Fibroblast of skin of left quadriceps (primary cell): ENCODE measurements around the gene NTSR1.

Source experiments
- DNase-seq, 2 experiments: peaks; one replicate each; pipeline ENCODE4 v3.0.0-alpha.2; 2013; ENCODE audit warnings: low read depth in 2 of 2

NTSR1 gene

GRCh38 chr20:62693524-62693922, 15.1 kb upstream of the NTSR1 start:
- DNase-seq, result no peak

GRCh38 chr20:62694106-62694505, 14.5 kb upstream of the NTSR1 start:
- DNase-seq, result no peak

- DNase-seq, result no peak
Measured at GRCh38 chr20:62694868-62695267, 13.8 kb upstream of the NTSR1 start.

- no peak for DNase-seq
Measured at GRCh38 chr20:62695448-62696414, 12.9 kb upstream of the NTSR1 start.

- DNase-seq, result no peak
Measured at GRCh38 chr20:62696434-62696957, 12.1 kb upstream of the NTSR1 start.

GRCh38 chr20:62696989-62697388, 11.6 kb upstream of the NTSR1 start:
- DNase-seq, result no peak

- no peak for DNase-seq
Measured at GRCh38 chr20:62697468-62697912, 11.1 kb upstream of the NTSR1 start.

- no peak for DNase-seq
Measured at GRCh38 chr20:62698231-62698630, 10.4 kb upstream of the NTSR1 start.

- no peak for DNase-seq
Measured at GRCh38 chr20:62699296-62699695, 9.3 kb upstream of the NTSR1 start.

- DNase-seq, result no peak
Measured at GRCh38 chr20:62699741-62700140, 8.9 kb upstream of the NTSR1 start.

GRCh38 chr20:62700261-62700930, 8.2 kb upstream of the NTSR1 start:
- no peak for DNase-seq

GRCh38 chr20:62701161-62702012, 7.2 kb upstream of the NTSR1 start:
- no peak for DNase-seq

GRCh38 chr20:62702013-62702300, 6.7 kb upstream of the NTSR1 start:
- no peak for DNase-seq

- DNase-seq, result peak; percentile 63 to 67
Measured at GRCh38 chr20:62702895-62703852, 5.5 kb upstream of the NTSR1 start.

- no peak for DNase-seq
Measured at GRCh38 chr20:62703853-62704228, 4.8 kb upstream of the NTSR1 start.

- peak; percentile 85 to 86 for DNase-seq
Measured at GRCh38 chr20:62704341-62704948, 4.2 kb upstream of the NTSR1 start.

- no peak for DNase-seq
Measured at GRCh38 chr20:62705627-62706026, 3.0 kb upstream of the NTSR1 start.

GRCh38 chr20:62706344-62706743, 2.3 kb upstream of the NTSR1 start:
- DNase-seq, result no peak

GRCh38 chr20:62706857-62707256, 1.8 kb upstream of the NTSR1 start:
- no peak for DNase-seq

GRCh38 chr20:62707276-62707920, 1.2 kb upstream of the NTSR1 start:
- no peak for DNase-seq
